ENCODE data around the gene YKT6. TPM values are rescaled to one million over a fixed set of nuclear protein-coding genes. Genes with fewer than 3 reads are reported as not detected.

YKT6 gene
- total and polyA plus RNA-seq, 2 donors (not counting 3 experiments of a cell fraction or from before 2014, with no cell fraction given), result 117 to 120 TPM

- Histone ChIP-seq H4K20me1 (replicated peaks; ENCODE audit: control insufficient read depth, extremely low read depth, insufficient read depth, low read length) (no peaks in the 10 kb centered on the region), H3K9ac (replicated peaks; ENCODE audit: extremely low read depth, insufficient read depth, low read length) (no peak overlapping the region), H3K9me3 (replicated peaks; ENCODE audit: control insufficient read depth, insufficient read depth, low read length) (no peaks in the 10 kb centered on the region), H3K4me3 (replicated peaks in 1 of 3; ENCODE audit: insufficient read depth in 1 of 3, low read depth in 1 of 3, low read length in 3 of 3) (no peak overlapping the region), H3K79me2 (ENCODE audit: control insufficient read depth, insufficient read depth, low read length) (no peaks in the 10 kb centered on the region), H3K4me1 (ENCODE audit: control insufficient read depth, extremely low read depth, insufficient read depth, low read length) (no peaks in the 10 kb centered on the region), H3K36me3 (ENCODE audit: control insufficient read depth in 2 of 2, extremely low read depth in 1 of 2, insufficient read depth in 2 of 2, low read length in 2 of 2) (no peaks in the 10 kb centered on the region), H3K9me1 (replicated peaks; ENCODE audit: control insufficient read depth, extremely low read depth, insufficient read depth, low read length) (no peaks in the 10 kb centered on the region), H3K27me3 (ENCODE audit: control insufficient read depth in 2 of 2, insufficient read depth in 2 of 2, low read length in 2 of 2) (no peaks in the 10 kb centered on the region), H3K27ac (ENCODE audit: insufficient read depth, low read depth, low read length) (no peak overlapping the region), H2AFZ (ENCODE audit: low read depth, low read length) (no peak overlapping the region), H3K4me2 (ENCODE audit: insufficient read depth, low read length) (no peak overlapping the region)
- POLR2A ChIA-PET, result no interaction called here
- CTCF ChIA-PET, result interaction anchor here (3.3 kb wide), 1 partner anchor 326 kb away, joined by 46 read pairs; no protein-coding TSS in a partner anchor
- DNase-seq (ENCODE audit: low read depth, low spot score), result no peak
- no peak for FAIRE-seq
- BruUV-seq (replicated peaks), result no TSS peak
- dilution Hi-C loops (cut with MboI; ENCODE audit: extremely low pct_ligation_motif_present, low sequenced_read_pairs), result no loop called here
- TF ChIP-seq MAX (IDR thresholded peaks at IDR 0.05; ENCODE audit: insufficient read depth, insufficient read length) (no peak), JUN (IDR thresholded peaks at IDR 0.05; ENCODE audit: borderline replicate concordance, insufficient read depth, insufficient read length, low read depth) (no peak), POLR2A (IDR thresholded peaks at IDR 0.05; ENCODE audit: low read depth, low read length) (no peak), POLR2AphosphoS5 (IDR thresholded peaks at IDR 0.05; ENCODE audit: insufficient read depth, low read depth, low read length) (no peak), MYC (IDR thresholded peaks at IDR 0.05; ENCODE audit: low read depth, low read length) (no peak), FOS (IDR thresholded peaks at IDR 0.05; ENCODE audit: borderline replicate concordance, insufficient read depth, low read length) (no peak), EZH2 (IDR thresholded peaks at IDR 0.05; ENCODE audit: borderline replicate concordance, low read depth, low read length, severe bottlenecking) (no peak), GATA2 (IDR thresholded peaks at IDR 0.05; ENCODE audit: insufficient read depth, insufficient read length, low read depth, low read length) (no peak)
- intact Hi-C loops (cut with micrococcal nuclease), result no loop called here
These were observed 38.6 kb downstream of the YKT6 start for GRCh38 chr7:44239361-44239760.

GRCh38 chr7:44240376-44240775 is 39.6 kb downstream of the YKT6 start:
- Histone ChIP-seq H3K36me3 (ENCODE audit: control insufficient read depth in 2 of 2, extremely low read depth in 1 of 2, insufficient read depth in 2 of 2, low read length in 2 of 2) (no peaks in the 10 kb centered on the region), H3K27me3 (ENCODE audit: control insufficient read depth in 2 of 2, insufficient read depth in 2 of 2, low read length in 2 of 2) (no peaks in the 10 kb centered on the region), H2AFZ (ENCODE audit: low read depth, low read length) (no peak overlapping the region), H4K20me1 (replicated peaks; ENCODE audit: control insufficient read depth, extremely low read depth, insufficient read depth, low read length) (no peaks in the 10 kb centered on the region), H3K79me2 (ENCODE audit: control insufficient read depth, insufficient read depth, low read length) (no peaks in the 10 kb centered on the region), H3K9me1 (replicated peaks; ENCODE audit: control insufficient read depth, extremely low read depth, insufficient read depth, low read length) (no peaks in the 10 kb centered on the region), H3K9me3 (replicated peaks; ENCODE audit: control insufficient read depth, insufficient read depth, low read length) (no peaks in the 10 kb centered on the region), H3K4me1 (ENCODE audit: control insufficient read depth, extremely low read depth, insufficient read depth, low read length) (no peaks in the 10 kb centered on the region), H3K4me3 (replicated peaks in 1 of 3; ENCODE audit: insufficient read depth in 1 of 3, low read depth in 1 of 3, low read length in 3 of 3) (no peak overlapping the region), H3K9ac (replicated peaks; ENCODE audit: extremely low read depth, insufficient read depth, low read length) (no peak overlapping the region), H3K4me2 (ENCODE audit: insufficient read depth, low read length) (no peak overlapping the region), H3K27ac (ENCODE audit: insufficient read depth, low read depth, low read length) (no peak overlapping the region)
- intact Hi-C loops (cut with micrococcal nuclease), result no loop called here
- POLR2A ChIA-PET, result no interaction called here
- no peak for TF ChIP-seq FOS (IDR thresholded peaks at IDR 0.05; ENCODE audit: borderline replicate concordance, insufficient read depth, low read length)
- TF ChIP-seq GATA2 (IDR thresholded peaks at IDR 0.05; ENCODE audit: insufficient read depth, insufficient read length, low read depth, low read length), result no peak
- no peak for TF ChIP-seq CTCF (IDR thresholded peaks at IDR 0.05; ENCODE audit: extremely low read depth in 1 of 2, insufficient read depth in 1 of 2, low read depth in 1 of 2, low read length in 2 of 2)
- no peak for TF ChIP-seq JUN (IDR thresholded peaks at IDR 0.05; ENCODE audit: borderline replicate concordance, insufficient read depth, insufficient read length, low read depth)
- no peak for TF ChIP-seq MYC (IDR thresholded peaks at IDR 0.05; ENCODE audit: low read depth, low read length)
- no peak for TF ChIP-seq EZH2 (IDR thresholded peaks at IDR 0.05; ENCODE audit: borderline replicate concordance, low read depth, low read length, severe bottlenecking)
- TF ChIP-seq POLR2AphosphoS5 (IDR thresholded peaks at IDR 0.05; ENCODE audit: insufficient read depth, low read depth, low read length), result no peak
- TF ChIP-seq POLR2A (IDR thresholded peaks at IDR 0.05; ENCODE audit: low read depth, low read length), result no peak
- no peak for TF ChIP-seq MAX (IDR thresholded peaks at IDR 0.05; ENCODE audit: insufficient read depth, insufficient read length)
- no peak for FAIRE-seq
- no TSS peak for BruUV-seq (replicated peaks)
- dilution Hi-C loops (cut with MboI; ENCODE audit: extremely low pct_ligation_motif_present, low sequenced_read_pairs), result no loop called here
- DNase-seq (ENCODE audit: low read depth, low spot score), result no peak
- CTCF ChIA-PET, result interaction anchor here (0.6 to 3.3 kb wide), 31 partner anchors 10 to 330 kb away, joined by 3 to 46 read pairs (median 5); partner anchors contain the start of genes CAMK2B and NUDCD3

All from endothelial cell of umbilical vein (primary cell).